Adrenal gland (tissue), 5 donors: ENCODE results near the gene PLCE1.

Source experiments
- POLR2A ChIP-seq, 2 donors: fragments of 450-650 bp; IDR thresholded peaks; one replicate each; pipeline ENCODE4 v1.6.1; 2017; ENCODE audit warnings: antibody characterized with exemption in 2 of 2, mild to moderate bottlenecking in 2 of 2, moderate library complexity in 1 of 2
- TF ChIP-seq, protein P1 (sequence below), 6 experiments: fragments of 450-650 bp in 4 of 6; fragments of 200-600 bp in 2 of 6; sonication (generic) in 1 of 6; IDR thresholded peaks; 1 replicate in 5 of 6; 2 replicates in 1 of 6; pipeline versions ENCODE4 v1.5.1 to v1.8.0; 2016 to 2021; ENCODE audit warnings: antibody characterized with exemption in 6 of 6, mild to moderate bottlenecking in 2 of 6, moderate library complexity in 1 of 6
- donor health status: DM: no; HTN: no; CAD: no.

DNA sequence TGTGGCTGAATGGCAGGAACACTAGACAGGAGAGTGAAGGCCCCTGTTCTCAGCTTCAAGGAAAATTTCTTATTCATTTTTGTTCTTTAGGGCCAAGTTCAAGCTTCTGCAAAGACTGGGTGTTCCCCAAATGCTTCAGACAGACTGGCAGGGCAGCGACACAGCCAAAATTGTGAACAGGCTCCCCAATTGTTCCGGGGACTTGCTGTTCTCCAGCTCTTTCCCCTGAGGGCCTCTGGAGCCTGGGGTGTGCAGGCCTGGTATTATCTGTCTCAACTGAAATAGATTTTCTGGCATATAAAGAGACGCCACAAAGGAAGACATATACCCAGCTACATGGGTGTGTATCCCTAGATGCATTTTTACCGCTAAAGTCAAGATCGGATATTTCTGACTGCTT lies 30.3 kb upstream of the PLCE1 start:
- TF ChIP-seq, protein P1, sequence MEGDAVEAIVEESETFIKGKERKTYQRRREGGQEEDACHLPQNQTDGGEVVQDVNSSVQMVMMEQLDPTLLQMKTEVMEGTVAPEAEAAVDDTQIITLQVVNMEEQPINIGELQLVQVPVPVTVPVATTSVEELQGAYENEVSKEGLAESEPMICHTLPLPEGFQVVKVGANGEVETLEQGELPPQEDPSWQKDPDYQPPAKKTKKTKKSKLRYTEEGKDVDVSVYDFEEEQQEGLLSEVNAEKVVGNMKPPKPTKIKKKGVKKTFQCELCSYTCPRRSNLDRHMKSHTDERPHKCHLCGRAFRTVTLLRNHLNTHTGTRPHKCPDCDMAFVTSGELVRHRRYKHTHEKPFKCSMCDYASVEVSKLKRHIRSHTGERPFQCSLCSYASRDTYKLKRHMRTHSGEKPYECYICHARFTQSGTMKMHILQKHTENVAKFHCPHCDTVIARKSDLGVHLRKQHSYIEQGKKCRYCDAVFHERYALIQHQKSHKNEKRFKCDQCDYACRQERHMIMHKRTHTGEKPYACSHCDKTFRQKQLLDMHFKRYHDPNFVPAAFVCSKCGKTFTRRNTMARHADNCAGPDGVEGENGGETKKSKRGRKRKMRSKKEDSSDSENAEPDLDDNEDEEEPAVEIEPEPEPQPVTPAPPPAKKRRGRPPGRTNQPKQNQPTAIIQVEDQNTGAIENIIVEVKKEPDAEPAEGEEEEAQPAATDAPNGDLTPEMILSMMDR (IDR thresholded peaks at IDR 0.05), result no peak
- TF ChIP-seq POLR2A (IDR thresholded peaks at IDR 0.05), result no peak
